Esophagus muscularis mucosa (tissue), 4 donors: Measurements from ENCODE around the gene PRICKLE1. TPM values are rescaled to one million over a fixed set of nuclear protein-coding genes. Genes with fewer than 3 reads are reported as not detected.

Experiments used
- DNase-seq: peaks from one replicate; pipeline ENCODE4 v3.0.0-alpha.2; 2017; ENCODE audit errors: extremely low spot score
- H3K27ac ChIP-seq, 4 donors: fragments of 200-600 bp; sonication (generic); replicated peaks in 1 of 4; 1 replicate in 3 of 4; 2 replicates in 1 of 4; pipeline ENCODE4 v1.5.1; 2016 to 2019; ENCODE audit warnings: mild to moderate bottlenecking in 1 of 4
- H3K27me3 ChIP-seq, 4 donors: fragments of 200-600 bp; sonication (generic); one replicate each; pipeline versions ENCODE4 v1.5.1 to v1.6.0; 2016 to 2019
- H3K36me3 ChIP-seq, 4 donors: fragments of 200-600 bp; sonication (generic); one replicate each; pipeline ENCODE4 v1.5.1; 2016 to 2019
- H3K4me1 ChIP-seq, 4 donors: fragments of 200-600 bp; sonication (generic); one replicate each; pipeline ENCODE4 v1.5.1; 2016 to 2019
- H3K4me3 ChIP-seq, 4 donors: fragments of 200-600 bp; sonication (generic); 1 replicate in 2 of 4; 2 replicates in 2 of 4; pipeline ENCODE4 v1.5.1; 2016 to 2019; ENCODE audit warnings: mild to moderate bottlenecking in 4 of 4, moderate library complexity in 1 of 4
- H3K9me3 ChIP-seq, 4 donors: fragments of 200-600 bp; sonication (generic); 1 replicate in 3 of 4; 2 replicates in 1 of 4; pipeline ENCODE4 v1.5.1; 2016 to 2019
- EP300 ChIP-seq: sonication (generic); formaldehyde crosslinking; IDR thresholded peaks from one replicate; pipeline ENCODE4 v1.6.1; 2017; ENCODE audit warnings: antibody characterized with exemption
- POLR2A ChIP-seq: fragments of 450-650 bp; IDR thresholded peaks from one replicate; pipeline ENCODE4 v1.6.1; 2017; ENCODE audit warnings: antibody characterized with exemption, moderate library complexity, mild to moderate bottlenecking, low read depth
- POLR2AphosphoS5 ChIP-seq, 2 donors: sonication (generic); formaldehyde crosslinking; IDR thresholded peaks; one replicate each; pipeline ENCODE4 v1.6.1; 2017; ENCODE audit warnings: antibody characterized with exemption in 2 of 2
- WGBS: methylation state at CpG from one replicate; pipeline ENCODE4 v1.1.5; 2018; 5-methylcytosine and 5-hydroxymethylcytosine counted together
- intact Hi-C: fragments of 100-400 bp; cut with DNase I; formaldehyde crosslinking; loops from one replicate; pipeline ENCODE4 v1.15.1; 2023
- total RNA-seq, 4 donors: library from RNA; depleted of rRNA; stranded (reverse); fragments of >200 nt; gene quantifications; one replicate each; pipeline versions ENCODE4 v1.1.0 to v1.2.1, GENCODE V29; 2016
- TF ChIP-seq, protein P1 (sequence below), 3 experiments: fragments of 200-600 bp in 2 of 3; fragments of 450-650 bp in 1 of 3; sonication (generic) in 2 of 3; IDR thresholded peaks; one replicate each; pipeline ENCODE4 v1.5.1; 2017 to 2019; ENCODE audit warnings: antibody characterized with exemption in 3 of 3, mild to moderate bottlenecking in 2 of 3, moderate library complexity in 1 of 3

The PRICKLE1 gene
- total RNA-seq, 4 donors from 2014 or later = 12.5 to 36.9 (median 24.4) TPM

DNA sequence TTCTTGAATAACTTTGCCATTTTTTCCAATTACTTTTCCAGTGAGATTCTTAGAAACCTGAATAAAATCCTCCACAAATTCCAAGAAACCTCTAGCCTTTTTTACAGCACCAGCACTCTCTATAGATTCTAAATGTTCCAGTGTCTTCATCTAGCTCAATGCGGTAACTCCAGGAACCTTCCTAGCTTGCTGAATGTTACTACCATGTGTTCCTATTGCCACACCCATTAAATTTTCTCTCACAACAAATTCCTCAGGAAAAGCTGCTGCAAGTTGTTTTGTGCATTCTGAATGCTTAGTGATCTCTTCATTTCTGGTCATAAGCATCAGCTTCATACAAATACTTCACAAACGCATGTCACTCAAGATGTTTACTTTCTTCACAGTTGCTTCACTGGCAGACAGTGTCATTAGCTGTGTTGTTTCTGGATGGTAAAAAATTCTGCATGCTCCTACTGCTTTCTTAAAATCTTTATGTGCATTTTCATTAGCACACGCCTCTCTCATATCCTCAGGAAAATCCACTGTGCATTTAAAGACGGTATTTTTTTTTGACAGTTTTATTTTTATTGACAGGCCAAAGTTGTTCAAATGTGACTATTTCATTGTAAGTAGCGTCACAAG, 156.9 kb downstream of the PRICKLE1 start:
- H3K36me3 ChIP-seq = peaks cover 0 to 13% (median 7%) of the 10 kb centered on the region in 4 donors
- no peaks in the 10 kb centered on the region for H3K9me3 ChIP-seq
- H3K4me3 ChIP-seq = no peak overlapping the region
- no peaks in the 10 kb centered on the region for H3K27me3 ChIP-seq
- 94% methylated on average over 5 of the region's 5 CpGs for WGBS
- no peak overlapping the region for H3K27ac ChIP-seq
- TF ChIP-seq EP300 (no peak), POLR2AphosphoS5 (IDR thresholded peaks at IDR 0.05) (no peak), POLR2A (no peak)
- TF ChIP-seq, protein P1, sequence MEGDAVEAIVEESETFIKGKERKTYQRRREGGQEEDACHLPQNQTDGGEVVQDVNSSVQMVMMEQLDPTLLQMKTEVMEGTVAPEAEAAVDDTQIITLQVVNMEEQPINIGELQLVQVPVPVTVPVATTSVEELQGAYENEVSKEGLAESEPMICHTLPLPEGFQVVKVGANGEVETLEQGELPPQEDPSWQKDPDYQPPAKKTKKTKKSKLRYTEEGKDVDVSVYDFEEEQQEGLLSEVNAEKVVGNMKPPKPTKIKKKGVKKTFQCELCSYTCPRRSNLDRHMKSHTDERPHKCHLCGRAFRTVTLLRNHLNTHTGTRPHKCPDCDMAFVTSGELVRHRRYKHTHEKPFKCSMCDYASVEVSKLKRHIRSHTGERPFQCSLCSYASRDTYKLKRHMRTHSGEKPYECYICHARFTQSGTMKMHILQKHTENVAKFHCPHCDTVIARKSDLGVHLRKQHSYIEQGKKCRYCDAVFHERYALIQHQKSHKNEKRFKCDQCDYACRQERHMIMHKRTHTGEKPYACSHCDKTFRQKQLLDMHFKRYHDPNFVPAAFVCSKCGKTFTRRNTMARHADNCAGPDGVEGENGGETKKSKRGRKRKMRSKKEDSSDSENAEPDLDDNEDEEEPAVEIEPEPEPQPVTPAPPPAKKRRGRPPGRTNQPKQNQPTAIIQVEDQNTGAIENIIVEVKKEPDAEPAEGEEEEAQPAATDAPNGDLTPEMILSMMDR (IDR thresholded peaks at IDR 0.05) = no peak
- H3K4me1 ChIP-seq = no peaks in the 10 kb centered on the region
- DNase-seq = no peak
- intact Hi-C loops = no loop called here

DNA sequence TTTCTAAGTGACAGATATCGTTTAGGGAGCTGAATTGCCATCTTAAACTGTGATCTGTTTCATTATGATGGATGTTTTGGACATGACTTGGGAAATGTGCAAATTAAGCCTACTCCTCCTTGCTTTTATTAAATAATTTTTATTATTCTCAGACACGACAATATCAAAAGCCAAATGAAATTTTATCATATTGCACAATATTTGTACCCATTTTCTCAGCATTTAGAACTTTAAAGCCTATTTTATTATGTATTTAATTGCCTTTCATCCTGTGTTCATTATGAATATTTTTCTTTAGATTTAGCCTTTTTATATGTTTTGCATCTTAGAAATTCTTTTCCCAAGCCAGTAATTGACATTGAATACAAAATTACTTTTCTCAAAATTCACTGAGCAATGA, 160.7 kb downstream of the PRICKLE1 start:
- H3K9me3 ChIP-seq = no peaks in the 10 kb centered on the region
- TF ChIP-seq, protein P1 (IDR thresholded peaks at IDR 0.05) = no peak
- TF ChIP-seq POLR2AphosphoS5 (IDR thresholded peaks at IDR 0.05) (no peak), EP300 (no peak), POLR2A (no peak)
- no peak overlapping the region for H3K27ac ChIP-seq
- H3K36me3 ChIP-seq = peaks cover 0 to 13% (median 7%) of the 10 kb centered on the region in 4 donors
- DNase-seq = no peak
- no peaks in the 10 kb centered on the region for H3K27me3 ChIP-seq
- 97% methylated on average over 2 of the region's 2 CpGs for WGBS
- intact Hi-C loops = no loop called here
- no peak overlapping the region for H3K4me3 ChIP-seq
- H3K4me1 ChIP-seq = no peaks in the 10 kb centered on the region

DNA sequence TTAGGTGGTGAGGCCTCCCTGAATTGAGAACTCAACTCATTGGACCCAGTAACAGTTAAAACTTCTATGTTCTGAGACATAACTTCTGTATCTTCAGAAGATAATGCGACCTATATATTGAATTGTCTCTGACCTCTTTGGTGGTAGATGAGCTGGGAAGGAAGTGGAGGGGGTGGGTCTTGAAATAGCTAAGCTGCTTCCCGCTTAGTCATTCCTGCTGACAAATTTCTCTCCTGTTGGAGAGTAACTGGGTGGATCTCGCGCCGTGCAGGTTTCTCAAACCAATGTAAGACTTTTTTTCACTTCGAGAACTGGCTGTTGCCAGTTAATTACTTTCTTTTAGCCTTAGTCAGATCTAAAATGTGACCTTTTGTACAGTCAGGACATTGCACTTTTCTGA, 162.8 kb downstream of the PRICKLE1 start:
- intact Hi-C loops = no loop called here
- WGBS = 83% methylated on average over 6 of the region's 6 CpGs

DNA sequence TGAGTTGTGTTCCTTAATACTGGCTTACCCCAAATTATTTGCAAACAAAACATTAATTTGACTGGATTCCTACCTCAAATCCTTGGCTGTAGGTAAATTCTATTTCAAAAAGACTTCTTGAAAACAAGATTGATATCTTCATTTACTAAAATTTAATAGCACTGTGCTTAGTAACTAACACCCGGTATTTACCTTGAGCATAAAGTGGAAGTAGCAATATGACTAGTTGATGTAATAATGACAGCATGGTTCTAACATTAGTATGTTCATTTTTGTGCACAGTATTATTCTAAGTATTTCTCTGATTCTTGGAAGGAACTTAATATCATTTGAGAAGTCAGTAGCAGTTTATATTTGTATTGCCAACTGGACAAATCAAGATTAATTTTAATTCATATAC, 166.8 kb downstream of the PRICKLE1 start:
- no peaks in the 10 kb centered on the region for H3K36me3 ChIP-seq
- H3K4me3 ChIP-seq = no peak overlapping the region
- DNase-seq = no peak
- peaks cover 9 to 18% (median 13%) of the 10 kb centered on the region in 4 donors for H3K4me1 ChIP-seq
- intact Hi-C loops = no loop called here
- H3K9me3 ChIP-seq = no peaks in the 10 kb centered on the region
- WGBS = 80% methylated on average over 1 of the region's 1 CpG
- TF ChIP-seq EP300 (no peak), POLR2AphosphoS5 (IDR thresholded peaks at IDR 0.05) (no peak), POLR2A (no peak)
- TF ChIP-seq, protein P1 (IDR thresholded peaks at IDR 0.05) = no peak
- no peaks in the 10 kb centered on the region for H3K27me3 ChIP-seq
- H3K27ac ChIP-seq = no peak overlapping the region

More for the DNA sequence above, 162.8 kb downstream of the PRICKLE1 start:
- Histone ChIP-seq H3K27ac (no peak overlapping the region), H3K4me1 (peaks cover 9 to 14% (median 12%) of the 10 kb centered on the region in 4 donors), H3K4me3 (no peak overlapping the region), H3K36me3 (peaks cover 0 to 4% (median under 1%) of the 10 kb centered on the region in 4 donors), H3K27me3 (no peaks in the 10 kb centered on the region), H3K9me3 (no peaks in the 10 kb centered on the region)
- DNase-seq = no peak
- TF ChIP-seq POLR2AphosphoS5 (IDR thresholded peaks at IDR 0.05) (no peak), POLR2A (no peak), EP300 (no peak)
- TF ChIP-seq, protein P1 (IDR thresholded peaks at IDR 0.05) = no peak
